ENCODE results near the gene INAFM1.

The INAFM1 gene

GRCh38 chr19:47274071-47274890, at the start of gene INAFM1:
INAFM1 (plus strand) TSS chr19:47274885; CDS start chr19:47274920, 35 bp downstream.
- Histone ChIP-seq H3K27ac (ENCODE audit: low read depth, low read length) (peak within 1 kb of the TSS; percentile 100), H3K27me3 (ENCODE audit: control insufficient read depth, insufficient read depth, low read length) (no peaks in the 10 kb centered on the region), H3K4me1 (ENCODE audit: control insufficient read depth, insufficient read depth, low read length) (peaks cover 12% of the 10 kb centered on the region), H3K4me3 (ENCODE audit: low read length) (peak within 1 kb of the TSS; percentile 94), H3K9ac (ENCODE audit: low read length) (peak within 1 kb of the TSS; percentile 93), H3K36me3 (ENCODE audit: control insufficient read depth, insufficient read depth, low read length) (peaks cover 12% of the 10 kb centered on the region)

- H3K4me1 ChIP-seq (ENCODE audit: control insufficient read depth, insufficient read depth, low read length): peaks cover 24% of the 10 kb centered on the region
- H3K9ac ChIP-seq (ENCODE audit: low read length): peak overlapping the region; percentile 40
- peak overlapping the region; percentile 75 for H3K4me3 ChIP-seq (ENCODE audit: low read length)
- peaks cover 3% of the 10 kb centered on the region for H3K36me3 ChIP-seq (ENCODE audit: control insufficient read depth, insufficient read depth, low read length)
- peak overlapping the region; percentile 100 for H3K27ac ChIP-seq (ENCODE audit: low read depth, low read length)
- H3K27me3 ChIP-seq (ENCODE audit: control insufficient read depth, insufficient read depth, low read length): no peaks in the 10 kb centered on the region
Measured at GRCh38 chr19:47225746-47226425, 48.8 kb upstream of the INAFM1 start.

GRCh38 chr19:47226426-47227351, 48.0 kb upstream of the INAFM1 start:
- no peaks in the 10 kb centered on the region for H3K27me3 ChIP-seq (ENCODE audit: control insufficient read depth, insufficient read depth, low read length)
- peak overlapping the region; percentile 75 for H3K4me3 ChIP-seq (ENCODE audit: low read length)
- H3K27ac ChIP-seq (ENCODE audit: low read depth, low read length): peak overlapping the region; percentile 100
- H3K9ac ChIP-seq (ENCODE audit: low read length): peak overlapping the region; percentile 70
- H3K36me3 ChIP-seq (ENCODE audit: control insufficient read depth, insufficient read depth, low read length): peaks cover 3% of the 10 kb centered on the region
- H3K4me1 ChIP-seq (ENCODE audit: control insufficient read depth, insufficient read depth, low read length): peaks cover 29% of the 10 kb centered on the region

GRCh38 chr19:47227352-47228167, 47.1 kb upstream of the INAFM1 start:
- Histone ChIP-seq H3K4me3 (ENCODE audit: low read length) (peak overlapping the region; percentile 75), H3K27ac (ENCODE audit: low read depth, low read length) (peak overlapping the region; percentile 100), H3K4me1 (ENCODE audit: control insufficient read depth, insufficient read depth, low read length) (peaks cover 30% of the 10 kb centered on the region), H3K36me3 (ENCODE audit: control insufficient read depth, insufficient read depth, low read length) (peaks cover 3% of the 10 kb centered on the region), H3K27me3 (ENCODE audit: control insufficient read depth, insufficient read depth, low read length) (no peaks in the 10 kb centered on the region), H3K9ac (ENCODE audit: low read length) (peak overlapping the region; percentile 74)

DNA sequence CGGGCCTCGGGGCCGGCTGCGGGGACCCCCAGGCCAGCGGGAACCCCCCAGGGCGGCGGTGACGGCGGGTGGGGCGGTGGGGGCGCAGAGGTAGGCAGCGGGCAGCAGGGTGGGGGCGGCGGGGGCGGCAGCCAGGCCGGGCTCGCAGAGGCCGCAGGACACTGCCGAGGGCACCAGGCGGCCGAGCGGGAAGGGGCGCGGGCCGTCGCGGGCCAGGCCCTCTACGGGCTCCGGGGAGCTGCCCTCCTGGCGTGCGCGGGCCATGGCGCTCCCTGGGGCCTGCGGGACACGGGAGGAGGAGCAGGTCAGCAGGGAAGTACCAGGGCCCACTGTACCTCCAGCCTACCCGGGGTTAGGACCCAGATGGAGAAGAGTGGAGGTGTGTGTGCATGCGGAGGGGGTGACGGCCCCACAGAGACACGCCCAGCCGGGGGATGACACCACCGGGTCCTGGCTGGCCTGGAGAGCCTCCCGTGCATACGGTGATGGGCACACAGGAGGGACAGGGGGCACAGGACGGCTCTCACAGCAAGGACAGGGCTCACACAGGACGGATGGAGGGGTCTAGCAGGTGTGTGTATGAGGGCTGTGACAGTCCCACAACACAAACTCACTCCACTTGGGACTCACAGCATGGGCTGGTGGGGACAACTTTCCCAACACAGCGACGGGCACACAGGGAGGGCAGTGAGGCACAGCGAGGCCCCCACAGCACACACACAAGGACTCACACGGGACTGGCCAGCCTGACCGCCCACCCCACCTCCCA, 46.3 kb upstream of the INAFM1 start:
- Histone ChIP-seq H3K9ac (ENCODE audit: low read length) (peak overlapping the region; percentile 38), H3K27ac (ENCODE audit: low read depth, low read length) (peak overlapping the region; percentile 100), H3K4me1 (ENCODE audit: control insufficient read depth, insufficient read depth, low read length) (peaks cover 30% of the 10 kb centered on the region), H3K36me3 (ENCODE audit: control insufficient read depth, insufficient read depth, low read length) (peaks cover 3% of the 10 kb centered on the region), H3K27me3 (ENCODE audit: control insufficient read depth, insufficient read depth, low read length) (no peaks in the 10 kb centered on the region), H3K4me3 (ENCODE audit: low read length) (peak overlapping the region; percentile 75)

GRCh38 chr19:47228937-47229675, 45.6 kb upstream of the INAFM1 start:
- Histone ChIP-seq H3K27me3 (ENCODE audit: control insufficient read depth, insufficient read depth, low read length) (no peaks in the 10 kb centered on the region), H3K36me3 (ENCODE audit: control insufficient read depth, insufficient read depth, low read length) (no peaks in the 10 kb centered on the region), H3K9ac (ENCODE audit: low read length) (peak overlapping the region; percentile 38), H3K4me3 (ENCODE audit: low read length) (peak overlapping the region; percentile 71), H3K4me1 (ENCODE audit: control insufficient read depth, insufficient read depth, low read length) (peaks cover 30% of the 10 kb centered on the region), H3K27ac (ENCODE audit: low read depth, low read length) (peak overlapping the region; percentile 100)

GRCh38 chr19:47229676-47230053, 45.0 kb upstream of the INAFM1 start:
- peak overlapping the region; percentile 42 for H3K9ac ChIP-seq (ENCODE audit: low read length)
- peak overlapping the region; percentile 100 for H3K27ac ChIP-seq (ENCODE audit: low read depth, low read length)
- H3K27me3 ChIP-seq (ENCODE audit: control insufficient read depth, insufficient read depth, low read length): no peaks in the 10 kb centered on the region
- H3K4me3 ChIP-seq (ENCODE audit: low read length): peak overlapping the region; percentile 71
- H3K36me3 ChIP-seq (ENCODE audit: control insufficient read depth, insufficient read depth, low read length): no peaks in the 10 kb centered on the region
- H3K4me1 ChIP-seq (ENCODE audit: control insufficient read depth, insufficient read depth, low read length): peaks cover 30% of the 10 kb centered on the region

- Histone ChIP-seq H3K4me3 (ENCODE audit: low read length) (peak overlapping the region; percentile 77), H3K27ac (ENCODE audit: low read depth, low read length) (peak overlapping the region; percentile 100), H3K4me1 (ENCODE audit: control insufficient read depth, insufficient read depth, low read length) (peaks cover 30% of the 10 kb centered on the region)
Measured at GRCh38 chr19:47230054-47230920, 44.4 kb upstream of the INAFM1 start.

DNA sequence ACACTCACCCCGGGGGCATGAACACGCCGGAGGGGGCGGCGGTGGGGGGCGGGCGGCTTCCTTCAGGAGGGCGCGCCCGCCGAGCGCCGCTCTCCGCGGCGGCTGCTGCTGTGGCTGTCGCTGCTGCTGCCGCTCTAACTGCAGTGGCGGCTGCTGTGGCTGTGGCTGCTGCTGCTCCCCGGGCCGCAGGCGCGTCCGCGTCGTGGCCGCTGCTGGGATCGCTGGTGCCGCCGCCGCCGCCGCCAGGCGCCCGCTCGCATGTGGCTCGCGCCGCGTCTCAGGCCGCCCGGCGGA, 43.8 kb upstream of the INAFM1 start, which contains the start of gene BBC3:
Gene BBC3 (minus strand): TSS at position 279 of the 294 bp plus-strand sequence. CDS start 2,768 bp downstream, outside the sequence.
- no peaks in the 10 kb centered on the region for H3K27me3 ChIP-seq (ENCODE audit: control insufficient read depth, insufficient read depth, low read length)
- H3K27ac ChIP-seq (ENCODE audit: low read depth, low read length): peak within 1 kb of the TSS; percentile 100
- H3K4me1 ChIP-seq (ENCODE audit: control insufficient read depth, insufficient read depth, low read length): peaks cover 27% of the 10 kb centered on the region
- H3K4me3 ChIP-seq (ENCODE audit: low read length): peak within 1 kb of the TSS; percentile 80
- peak within 1 kb of the TSS; percentile 70 for H3K9ac ChIP-seq (ENCODE audit: low read length)
- no peaks in the 10 kb centered on the region for H3K36me3 ChIP-seq (ENCODE audit: control insufficient read depth, insufficient read depth, low read length)

More at GRCh38 chr19:47230054-47230920, 44.4 kb upstream of the INAFM1 start:
- no peaks in the 10 kb centered on the region for H3K27me3 ChIP-seq (ENCODE audit: control insufficient read depth, insufficient read depth, low read length)
- peak overlapping the region; percentile 42 for H3K9ac ChIP-seq (ENCODE audit: low read length)
- no peaks in the 10 kb centered on the region for H3K36me3 ChIP-seq (ENCODE audit: control insufficient read depth, insufficient read depth, low read length)
